Testis (tissue), 2 donors: Measurements from ENCODE around the gene AKNA.

ENCODE experiments used
- CTCF ChIP-seq, 3 experiments: fragments of 450-650 bp in 2 of 3; fragments of 200-600 bp in 1 of 3; sonication (generic) in 1 of 3; IDR thresholded peaks; one replicate each; pipeline ENCODE4 v1.5.1; 2016 to 2019; ENCODE audit warnings: antibody characterized with exemption in 3 of 3, mild to moderate bottlenecking in 2 of 3, moderate library complexity in 1 of 3
- POLR2A ChIP-seq: fragments of 450-650 bp; IDR thresholded peaks from one replicate; pipeline ENCODE4 v1.6.1; 2017; ENCODE audit warnings: antibody characterized with exemption, mild to moderate bottlenecking, moderate library complexity

GRCh38 chr9:114362394-114362793 is 25.4 kb downstream of the AKNA start:
- no peak for TF ChIP-seq CTCF (IDR thresholded peaks at IDR 0.05)
- TF ChIP-seq POLR2A, result no peak
